ENCODE measurements around the gene AGBL1.
"Not testable (repeated sequence)": the region's sequence is repeated elsewhere in the genome, so short reads cannot be mapped to it uniquely, and the experiment has no call there.

AGBL1 gene

GRCh38 chr15:86846036-86846435, 766.4 kb downstream of the AGBL1 start:
- no peak for DNase-seq

- DNase-seq: no peak
Measured at GRCh38 chr15:86849136-86849535, 769.5 kb downstream of the AGBL1 start.

GRCh38 chr15:86849558-86850285, 770.1 kb downstream of the AGBL1 start:
- no peak for DNase-seq

GRCh38 chr15:86850939-86851338, 771.3 kb downstream of the AGBL1 start:
- no peak for DNase-seq

GRCh38 chr15:86852741-86853140, 773.1 kb downstream of the AGBL1 start:
- no peak for DNase-seq

- DNase-seq: no peak
Measured at GRCh38 chr15:86854176-86854575, 774.5 kb downstream of the AGBL1 start.

GRCh38 chr15:86855307-86856291, 775.9 kb downstream of the AGBL1 start:
- DNase-seq: no peak

- no peak for DNase-seq
Measured at GRCh38 chr15:86857701-86858100, 778.0 kb downstream of the AGBL1 start.

GRCh38 chr15:86863226-86863915, 783.7 kb downstream of the AGBL1 start:
- DNase-seq: no peak

- no peak for DNase-seq
Measured at GRCh38 chr15:86865920-86866319, 786.2 kb downstream of the AGBL1 start.

- DNase-seq: no peak
Measured at GRCh38 chr15:86870846-86871245, 791.2 kb downstream of the AGBL1 start.

- DNase-seq: no peak
Measured at GRCh38 chr15:86871964-86872363, 792.3 kb downstream of the AGBL1 start.

- DNase-seq: no peak
Measured at GRCh38 chr15:86872782-86873181, 793.1 kb downstream of the AGBL1 start.

- no peak for DNase-seq
Measured at GRCh38 chr15:86875067-86875466, 795.4 kb downstream of the AGBL1 start.

- no peak for DNase-seq
Measured at GRCh38 chr15:86876387-86876944, 796.8 kb downstream of the AGBL1 start.

- DNase-seq: no peak
Measured at GRCh38 chr15:86877171-86877631, 797.5 kb downstream of the AGBL1 start.

- DNase-seq: not testable (repeated sequence)
Measured at GRCh38 chr15:86878844-86879243, 799.2 kb downstream of the AGBL1 start.

GRCh38 chr15:86879250-86880229, 799.9 kb downstream of the AGBL1 start:
- no peak for DNase-seq

- DNase-seq: no peak
Measured at GRCh38 chr15:86885616-86886015, 805.9 kb downstream of the AGBL1 start.

- no peak for DNase-seq
Measured at GRCh38 chr15:86892774-86893449, 813.2 kb downstream of the AGBL1 start.

- no peak for DNase-seq
Measured at GRCh38 chr15:86894269-86894668, 814.6 kb downstream of the AGBL1 start.
